Measurements from ENCODE around the gene ANKS4B. TPM values are rescaled to one million over a fixed set of nuclear protein-coding genes. Genes with fewer than 3 reads are reported as not detected.

The ANKS4B gene
- total and polyA plus RNA-seq, 2 donors (not counting 3 experiments of a cell fraction or from before 2014, with no cell fraction given), result not detected

DNA sequence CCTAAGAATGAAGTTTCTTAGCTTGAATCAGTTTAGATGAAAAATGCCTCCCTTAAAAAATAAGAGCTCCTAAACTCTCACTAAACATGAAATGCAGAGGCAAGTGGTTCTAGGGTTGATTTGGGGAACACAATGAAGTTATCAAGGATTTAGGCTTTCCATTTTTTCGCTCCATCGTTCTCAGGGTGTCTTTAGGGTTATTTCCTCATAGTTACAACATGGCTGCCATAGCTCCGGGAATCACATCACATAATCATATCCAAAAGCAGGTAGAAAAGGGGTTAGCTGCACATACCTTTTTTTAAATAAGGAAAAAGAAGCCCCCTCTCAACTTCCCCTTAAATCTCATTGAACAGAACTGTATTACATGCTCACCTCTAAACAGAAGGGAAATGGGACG lies 43.5 kb upstream of the ANKS4B start:
- Histone ChIP-seq H3K79me2 (ENCODE audit: control insufficient read depth, insufficient read depth, low read length) (no peaks in the 10 kb centered on the region), H3K4me3 (replicated peaks in 1 of 3; ENCODE audit: insufficient read depth in 1 of 3, low read depth in 1 of 3, low read length in 3 of 3) (no peak overlapping the region), H3K4me2 (ENCODE audit: insufficient read depth, low read length) (no peak overlapping the region), H2AFZ (ENCODE audit: low read depth, low read length) (no peak overlapping the region), H3K9ac (replicated peaks; ENCODE audit: extremely low read depth, insufficient read depth, low read length) (no peak overlapping the region), H3K9me1 (replicated peaks; ENCODE audit: control insufficient read depth, extremely low read depth, insufficient read depth, low read length) (no peaks in the 10 kb centered on the region), H3K27ac (ENCODE audit: insufficient read depth, low read depth, low read length) (no peak overlapping the region), H3K4me1 (ENCODE audit: control insufficient read depth, extremely low read depth, insufficient read depth, low read length) (peaks cover 11% of the 10 kb centered on the region), H3K9me3 (replicated peaks; ENCODE audit: control insufficient read depth, insufficient read depth, low read length) (no peaks in the 10 kb centered on the region), H3K36me3 (ENCODE audit: control insufficient read depth in 2 of 2, extremely low read depth in 1 of 2, insufficient read depth in 2 of 2, low read length in 2 of 2) (no peaks in the 10 kb centered on the region), H4K20me1 (replicated peaks; ENCODE audit: control insufficient read depth, extremely low read depth, insufficient read depth, low read length) (no peaks in the 10 kb centered on the region), H3K27me3 (ENCODE audit: control insufficient read depth in 2 of 2, insufficient read depth in 2 of 2, low read length in 2 of 2) (peaks cover 10 to 11% of the 10 kb centered on the region in 2 experiments)
- CTCF ChIA-PET, result interaction anchor here (1.6 to 5.8 kb wide), 7 partner anchors 10 to 1131 kb away, joined by 6 to 132 read pairs (median 14); partner anchors contain the start of genes CRYM and LDAF1
- intact Hi-C loops (cut with micrococcal nuclease) (no loop called here), dilution Hi-C loops (cut with MboI; ENCODE audit: extremely low pct_ligation_motif_present, low sequenced_read_pairs) (no loop called here)
- TF ChIP-seq POLR2A (IDR thresholded peaks at IDR 0.05; ENCODE audit: low read depth, low read length), result no peak
- TF ChIP-seq JUN (IDR thresholded peaks at IDR 0.05; ENCODE audit: borderline replicate concordance, insufficient read depth, insufficient read length, low read depth), result no peak
- TF ChIP-seq, protein P1, sequence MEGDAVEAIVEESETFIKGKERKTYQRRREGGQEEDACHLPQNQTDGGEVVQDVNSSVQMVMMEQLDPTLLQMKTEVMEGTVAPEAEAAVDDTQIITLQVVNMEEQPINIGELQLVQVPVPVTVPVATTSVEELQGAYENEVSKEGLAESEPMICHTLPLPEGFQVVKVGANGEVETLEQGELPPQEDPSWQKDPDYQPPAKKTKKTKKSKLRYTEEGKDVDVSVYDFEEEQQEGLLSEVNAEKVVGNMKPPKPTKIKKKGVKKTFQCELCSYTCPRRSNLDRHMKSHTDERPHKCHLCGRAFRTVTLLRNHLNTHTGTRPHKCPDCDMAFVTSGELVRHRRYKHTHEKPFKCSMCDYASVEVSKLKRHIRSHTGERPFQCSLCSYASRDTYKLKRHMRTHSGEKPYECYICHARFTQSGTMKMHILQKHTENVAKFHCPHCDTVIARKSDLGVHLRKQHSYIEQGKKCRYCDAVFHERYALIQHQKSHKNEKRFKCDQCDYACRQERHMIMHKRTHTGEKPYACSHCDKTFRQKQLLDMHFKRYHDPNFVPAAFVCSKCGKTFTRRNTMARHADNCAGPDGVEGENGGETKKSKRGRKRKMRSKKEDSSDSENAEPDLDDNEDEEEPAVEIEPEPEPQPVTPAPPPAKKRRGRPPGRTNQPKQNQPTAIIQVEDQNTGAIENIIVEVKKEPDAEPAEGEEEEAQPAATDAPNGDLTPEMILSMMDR (IDR thresholded peaks at IDR 0.05; ENCODE audit: extremely low read depth in 1 of 2, insufficient read depth in 1 of 2, low read depth in 1 of 2, low read length in 2 of 2), result no peak
- no peak for TF ChIP-seq POLR2AphosphoS5 (IDR thresholded peaks at IDR 0.05; ENCODE audit: insufficient read depth, low read depth, low read length)
- no peak for FAIRE-seq
- no peak for DNase-seq (ENCODE audit: low read depth, low spot score)
- POLR2A ChIA-PET, result no interaction called here
- no TSS peak for BruUV-seq (replicated peaks)

DNA sequence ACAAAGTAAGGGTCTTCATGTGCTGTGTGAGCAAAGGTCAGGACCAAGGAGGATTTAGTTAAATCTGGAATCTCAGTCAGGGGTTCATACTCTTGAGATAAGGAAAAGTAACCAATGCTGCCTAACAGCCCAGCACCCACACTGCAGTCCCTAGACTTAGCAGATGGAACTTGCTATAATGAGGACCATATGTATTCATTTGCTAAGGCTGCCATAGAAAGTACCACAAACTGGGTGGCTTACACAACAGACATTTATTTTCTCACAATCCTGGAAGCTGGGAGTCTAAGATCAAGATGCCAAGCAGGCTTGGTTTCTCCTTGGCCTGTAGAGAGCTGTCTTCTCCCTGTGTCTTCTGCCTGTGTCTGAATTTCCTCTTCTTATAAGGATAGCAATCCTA lies 42.9 kb upstream of the ANKS4B start:
- Histone ChIP-seq H3K4me2 (ENCODE audit: insufficient read depth, low read length) (no peak overlapping the region), H2AFZ (ENCODE audit: low read depth, low read length) (no peak overlapping the region), H3K36me3 (ENCODE audit: control insufficient read depth in 2 of 2, extremely low read depth in 1 of 2, insufficient read depth in 2 of 2, low read length in 2 of 2) (no peaks in the 10 kb centered on the region), H3K4me3 (replicated peaks in 1 of 3; ENCODE audit: insufficient read depth in 1 of 3, low read depth in 1 of 3, low read length in 3 of 3) (no peak overlapping the region), H3K9me1 (replicated peaks; ENCODE audit: control insufficient read depth, extremely low read depth, insufficient read depth, low read length) (no peaks in the 10 kb centered on the region), H3K4me1 (ENCODE audit: control insufficient read depth, extremely low read depth, insufficient read depth, low read length) (peaks cover 11% of the 10 kb centered on the region), H3K9ac (replicated peaks; ENCODE audit: extremely low read depth, insufficient read depth, low read length) (no peak overlapping the region), H3K27ac (ENCODE audit: insufficient read depth, low read depth, low read length) (no peak overlapping the region), H3K79me2 (ENCODE audit: control insufficient read depth, insufficient read depth, low read length) (no peaks in the 10 kb centered on the region), H4K20me1 (replicated peaks; ENCODE audit: control insufficient read depth, extremely low read depth, insufficient read depth, low read length) (no peaks in the 10 kb centered on the region), H3K9me3 (replicated peaks; ENCODE audit: control insufficient read depth, insufficient read depth, low read length) (no peaks in the 10 kb centered on the region), H3K27me3 (ENCODE audit: control insufficient read depth in 2 of 2, insufficient read depth in 2 of 2, low read length in 2 of 2) (peaks cover 10 to 12% of the 10 kb centered on the region in 2 experiments)
- FAIRE-seq (no peak), DNase-seq (ENCODE audit: low read depth, low spot score) (no peak)
- intact Hi-C loops (cut with micrococcal nuclease) (no loop called here), dilution Hi-C loops (cut with MboI; ENCODE audit: extremely low pct_ligation_motif_present, low sequenced_read_pairs) (no loop called here)
- CTCF ChIA-PET, result interaction anchor here (5.8 kb wide), 1 partner anchor 111 kb away, joined by 132 read pairs; no protein-coding TSS in a partner anchor
- POLR2A ChIA-PET, result no interaction called here
- no TSS peak for BruUV-seq (replicated peaks)
- TF ChIP-seq POLR2A (IDR thresholded peaks at IDR 0.05; ENCODE audit: low read depth, low read length) (no peak), FOS (IDR thresholded peaks at IDR 0.05; ENCODE audit: borderline replicate concordance, insufficient read depth, low read length) (no peak)

Measured in endothelial cell of umbilical vein (primary cell).